Prostate gland (tissue), 2 donors: ENCODE data around the gene NRCAM.

Experiments
- POLR2AphosphoS5 ChIP-seq: sonication (generic); formaldehyde crosslinking; IDR thresholded peaks from one replicate; pipeline ENCODE4 v1.6.1; 2017; ENCODE audit warnings: antibody characterized with exemption
- TF ChIP-seq, protein P1 (sequence below), 4 experiments: fragments of 200-600 bp in 2 of 4; fragments of 450-650 bp in 2 of 4; sonication (generic) in 2 of 4; IDR thresholded peaks; 1 replicate in 3 of 4; 2 replicates in 1 of 4; pipeline ENCODE4 v1.5.1; 2016 to 2019; ENCODE audit warnings: antibody characterized with exemption in 4 of 4, mild to moderate bottlenecking in 2 of 4, moderate library complexity in 2 of 4

DNA sequence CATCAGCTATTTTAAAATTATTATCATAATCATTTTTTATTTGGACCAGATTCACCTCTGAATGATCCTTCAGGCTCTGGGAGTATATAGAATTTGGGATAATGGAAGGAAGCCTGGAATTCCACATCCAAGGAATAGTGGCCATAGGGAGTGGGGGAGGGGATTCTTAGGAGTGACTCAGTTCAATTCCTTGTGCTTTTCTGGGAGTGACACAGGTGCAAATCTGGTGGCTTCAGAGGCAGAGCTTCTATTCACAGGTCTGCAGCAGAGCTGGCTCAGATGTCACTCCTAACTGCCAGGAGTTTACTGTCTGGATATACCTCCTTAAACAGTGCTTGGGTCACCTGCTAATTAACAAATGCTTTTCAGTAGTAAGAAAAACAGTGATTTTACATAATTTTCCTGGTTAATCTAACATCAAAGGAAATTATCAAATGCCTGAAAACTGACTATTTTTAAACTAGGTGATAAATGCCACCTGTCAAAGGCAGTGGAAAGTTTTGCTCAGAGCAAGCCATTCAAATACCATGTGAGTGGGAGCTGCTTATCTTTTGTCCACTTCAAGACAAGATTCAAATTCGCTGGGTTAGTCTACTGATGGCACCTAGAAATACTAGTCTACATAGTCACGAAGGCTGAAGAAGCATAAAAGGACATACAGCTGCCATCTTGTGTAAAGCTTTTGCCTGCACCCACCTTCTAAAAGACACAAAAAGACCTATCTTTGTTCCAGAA, 219.4 kb downstream of the NRCAM start:
- TF ChIP-seq, protein P1, sequence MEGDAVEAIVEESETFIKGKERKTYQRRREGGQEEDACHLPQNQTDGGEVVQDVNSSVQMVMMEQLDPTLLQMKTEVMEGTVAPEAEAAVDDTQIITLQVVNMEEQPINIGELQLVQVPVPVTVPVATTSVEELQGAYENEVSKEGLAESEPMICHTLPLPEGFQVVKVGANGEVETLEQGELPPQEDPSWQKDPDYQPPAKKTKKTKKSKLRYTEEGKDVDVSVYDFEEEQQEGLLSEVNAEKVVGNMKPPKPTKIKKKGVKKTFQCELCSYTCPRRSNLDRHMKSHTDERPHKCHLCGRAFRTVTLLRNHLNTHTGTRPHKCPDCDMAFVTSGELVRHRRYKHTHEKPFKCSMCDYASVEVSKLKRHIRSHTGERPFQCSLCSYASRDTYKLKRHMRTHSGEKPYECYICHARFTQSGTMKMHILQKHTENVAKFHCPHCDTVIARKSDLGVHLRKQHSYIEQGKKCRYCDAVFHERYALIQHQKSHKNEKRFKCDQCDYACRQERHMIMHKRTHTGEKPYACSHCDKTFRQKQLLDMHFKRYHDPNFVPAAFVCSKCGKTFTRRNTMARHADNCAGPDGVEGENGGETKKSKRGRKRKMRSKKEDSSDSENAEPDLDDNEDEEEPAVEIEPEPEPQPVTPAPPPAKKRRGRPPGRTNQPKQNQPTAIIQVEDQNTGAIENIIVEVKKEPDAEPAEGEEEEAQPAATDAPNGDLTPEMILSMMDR (IDR thresholded peaks at IDR 0.05) = no peak
- TF ChIP-seq POLR2AphosphoS5 = no peak
